ENCODE results near the gene MYOG.

DNA sequence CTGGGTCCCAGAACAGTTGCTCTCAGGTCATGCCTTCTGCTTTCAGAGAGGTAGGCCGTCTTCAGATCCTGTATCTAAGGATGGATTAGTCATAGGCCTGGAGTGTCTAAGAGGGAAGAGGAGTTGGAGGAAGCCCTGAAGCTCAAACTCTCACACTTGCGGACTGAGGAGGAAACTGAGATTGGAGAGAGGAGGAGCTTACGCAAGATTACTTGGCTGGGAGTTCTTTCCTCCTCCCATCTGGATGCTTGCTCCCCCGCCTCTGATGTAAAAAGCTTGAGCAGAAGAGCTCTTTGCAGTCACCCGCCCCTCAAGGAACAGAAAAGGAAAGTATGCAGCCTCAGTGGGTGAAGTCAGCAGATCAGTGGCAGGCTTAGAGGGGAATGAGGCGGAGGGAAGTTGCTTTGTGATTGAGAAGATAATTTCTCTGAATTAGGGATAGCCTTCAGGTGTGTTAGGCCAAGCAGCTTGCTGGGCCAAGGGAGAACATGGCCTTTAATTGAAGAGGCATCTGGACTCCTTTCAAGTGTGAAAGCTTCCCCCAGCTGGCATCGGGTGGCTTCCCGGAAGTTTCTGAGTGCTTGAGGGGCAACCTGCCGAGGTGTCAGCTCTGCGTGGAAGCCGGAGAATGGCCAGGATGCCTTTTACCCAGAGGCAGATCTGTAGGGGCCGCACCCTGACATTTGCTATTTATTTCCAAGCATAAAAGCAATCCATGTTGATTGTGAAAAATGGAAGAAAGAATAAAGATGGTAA is 48.3 kb upstream of the MYOG start:
- TF ChIP-seq, protein P1, sequence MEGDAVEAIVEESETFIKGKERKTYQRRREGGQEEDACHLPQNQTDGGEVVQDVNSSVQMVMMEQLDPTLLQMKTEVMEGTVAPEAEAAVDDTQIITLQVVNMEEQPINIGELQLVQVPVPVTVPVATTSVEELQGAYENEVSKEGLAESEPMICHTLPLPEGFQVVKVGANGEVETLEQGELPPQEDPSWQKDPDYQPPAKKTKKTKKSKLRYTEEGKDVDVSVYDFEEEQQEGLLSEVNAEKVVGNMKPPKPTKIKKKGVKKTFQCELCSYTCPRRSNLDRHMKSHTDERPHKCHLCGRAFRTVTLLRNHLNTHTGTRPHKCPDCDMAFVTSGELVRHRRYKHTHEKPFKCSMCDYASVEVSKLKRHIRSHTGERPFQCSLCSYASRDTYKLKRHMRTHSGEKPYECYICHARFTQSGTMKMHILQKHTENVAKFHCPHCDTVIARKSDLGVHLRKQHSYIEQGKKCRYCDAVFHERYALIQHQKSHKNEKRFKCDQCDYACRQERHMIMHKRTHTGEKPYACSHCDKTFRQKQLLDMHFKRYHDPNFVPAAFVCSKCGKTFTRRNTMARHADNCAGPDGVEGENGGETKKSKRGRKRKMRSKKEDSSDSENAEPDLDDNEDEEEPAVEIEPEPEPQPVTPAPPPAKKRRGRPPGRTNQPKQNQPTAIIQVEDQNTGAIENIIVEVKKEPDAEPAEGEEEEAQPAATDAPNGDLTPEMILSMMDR (conservative IDR thresholded peaks at IDR 0.05; ENCODE audit: low read depth, low read length), result no peak
- TF ChIP-seq RAD21 (IDR thresholded peaks at IDR 0.05; ENCODE audit: low read length), result no peak
- no peak for TF ChIP-seq POLR2A (IDR thresholded peaks at IDR 0.05; ENCODE audit: low read depth, low read length)
- no peak for TF ChIP-seq SMC3 (IDR thresholded peaks at IDR 0.05; ENCODE audit: low read depth, low read length)
- no peak for TF ChIP-seq RFX5 (IDR thresholded peaks at IDR 0.05; ENCODE audit: low read depth, low read length)
- TF ChIP-seq FOS (IDR thresholded peaks at IDR 0.05; ENCODE audit: low read depth, low read length), result no peak
- 0 out of 2 replicates have a peak, but pooled peaks have one; percentile 20 for TF ChIP-seq CEBPB (IDR thresholded peaks at IDR 0.05; ENCODE audit: low read depth, low read length)
- TF ChIP-seq RCOR1 (IDR thresholded peaks at IDR 0.05; ENCODE audit: insufficient replicate concordance, low read length), result no peak
- TF ChIP-seq MAFK (IDR thresholded peaks at IDR 0.05; ENCODE audit: low read depth, low read length), result no peak
- TF ChIP-seq CHD1 (IDR thresholded peaks at IDR 0.05; ENCODE audit: low read depth, low read length), result no peak
- TF ChIP-seq, protein P2, sequence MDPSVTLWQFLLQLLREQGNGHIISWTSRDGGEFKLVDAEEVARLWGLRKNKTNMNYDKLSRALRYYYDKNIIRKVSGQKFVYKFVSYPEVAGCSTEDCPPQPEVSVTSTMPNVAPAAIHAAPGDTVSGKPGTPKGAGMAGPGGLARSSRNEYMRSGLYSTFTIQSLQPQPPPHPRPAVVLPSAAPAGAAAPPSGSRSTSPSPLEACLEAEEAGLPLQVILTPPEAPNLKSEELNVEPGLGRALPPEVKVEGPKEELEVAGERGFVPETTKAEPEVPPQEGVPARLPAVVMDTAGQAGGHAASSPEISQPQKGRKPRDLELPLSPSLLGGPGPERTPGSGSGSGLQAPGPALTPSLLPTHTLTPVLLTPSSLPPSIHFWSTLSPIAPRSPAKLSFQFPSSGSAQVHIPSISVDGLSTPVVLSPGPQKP (IDR thresholded peaks at IDR 0.05; ENCODE audit: borderline replicate concordance, low read depth, low read length), result no peak
- TF ChIP-seq, protein P3, sequence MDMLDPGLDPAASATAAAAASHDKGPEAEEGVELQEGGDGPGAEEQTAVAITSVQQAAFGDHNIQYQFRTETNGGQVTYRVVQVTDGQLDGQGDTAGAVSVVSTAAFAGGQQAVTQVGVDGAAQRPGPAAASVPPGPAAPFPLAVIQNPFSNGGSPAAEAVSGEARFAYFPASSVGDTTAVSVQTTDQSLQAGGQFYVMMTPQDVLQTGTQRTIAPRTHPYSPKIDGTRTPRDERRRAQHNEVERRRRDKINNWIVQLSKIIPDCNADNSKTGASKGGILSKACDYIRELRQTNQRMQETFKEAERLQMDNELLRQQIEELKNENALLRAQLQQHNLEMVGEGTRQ (IDR thresholded peaks at IDR 0.05; ENCODE audit: low read depth, low read length), result no peak

Data from IMR-90 (cell line).